ENCODE data around the gene GP1BA.

The GP1BA gene

GRCh38 chr17:4895657-4896331 is 36.3 kb upstream of the GP1BA start:
- Histone ChIP-seq H3K36me3 (ENCODE audit: control insufficient read depth in 1 of 2, insufficient read depth in 2 of 2, low read length in 2 of 2) (peaks cover 55 to 61% of the 10 kb centered on the region in 2 donors), H3K9ac (ENCODE audit: low read depth in 1 of 2, low read length in 2 of 2) (no peak overlapping the region), H3K27me3 (ENCODE audit: control insufficient read depth in 1 of 2, insufficient read depth in 2 of 2, low read length in 2 of 2) (peaks cover 10% of the 10 kb centered on the region in 2 donors), H3K4me1 (ENCODE audit: control insufficient read depth in 1 of 2, insufficient read depth in 2 of 2, low read length in 2 of 2) (peaks cover 5 to 21% of the 10 kb centered on the region in 2 donors), H3K27ac (ENCODE audit: low read depth, low read length) (no peak overlapping the region), H3K9me3 (ENCODE audit: control insufficient read depth in 1 of 2, low read length in 2 of 2) (no peaks in the 10 kb centered on the region), H3K4me3 (ENCODE audit: low read depth in 1 of 2, low read length in 2 of 2) (no peak overlapping the region)

GRCh38 chr17:4896332-4897197 is 35.5 kb upstream of the GP1BA start:
- Histone ChIP-seq H3K27me3 (ENCODE audit: control insufficient read depth in 1 of 2, insufficient read depth in 2 of 2, low read length in 2 of 2) (peaks cover 10 to 13% of the 10 kb centered on the region in 2 donors), H3K4me3 (ENCODE audit: low read depth in 1 of 2, low read length in 2 of 2) (no peak overlapping the region), H3K4me1 (ENCODE audit: control insufficient read depth in 1 of 2, insufficient read depth in 2 of 2, low read length in 2 of 2) (peaks cover 5 to 24% of the 10 kb centered on the region in 2 donors), H3K36me3 (ENCODE audit: control insufficient read depth in 1 of 2, insufficient read depth in 2 of 2, low read length in 2 of 2) (peaks cover 47 to 53% of the 10 kb centered on the region in 2 donors), H3K27ac (ENCODE audit: low read depth, low read length) (no peak overlapping the region), H3K9ac (ENCODE audit: low read depth in 1 of 2, low read length in 2 of 2) (no peak overlapping the region), H3K9me3 (ENCODE audit: control insufficient read depth in 1 of 2, low read length in 2 of 2) (no peaks in the 10 kb centered on the region)

GRCh38 chr17:4897198-4897687 is 34.8 kb upstream of the GP1BA start:
- no peak overlapping the region for H3K4me3 ChIP-seq (ENCODE audit: low read depth in 1 of 2, low read length in 2 of 2)
- H3K9ac ChIP-seq (ENCODE audit: low read depth in 1 of 2, low read length in 2 of 2) = no peak overlapping the region
- peaks cover 10 to 13% of the 10 kb centered on the region in 2 donors for H3K27me3 ChIP-seq (ENCODE audit: control insufficient read depth in 1 of 2, insufficient read depth in 2 of 2, low read length in 2 of 2)
- peaks cover 5 to 28% of the 10 kb centered on the region in 2 donors for H3K4me1 ChIP-seq (ENCODE audit: control insufficient read depth in 1 of 2, insufficient read depth in 2 of 2, low read length in 2 of 2)
- H3K27ac ChIP-seq (ENCODE audit: low read depth, low read length) = no peak overlapping the region
- peaks cover 43 to 48% of the 10 kb centered on the region in 2 donors for H3K36me3 ChIP-seq (ENCODE audit: control insufficient read depth in 1 of 2, insufficient read depth in 2 of 2, low read length in 2 of 2)
- no peaks in the 10 kb centered on the region for H3K9me3 ChIP-seq (ENCODE audit: control insufficient read depth in 1 of 2, low read length in 2 of 2)

GRCh38 chr17:4897785-4898184 is 34.3 kb upstream of the GP1BA start:
- Histone ChIP-seq H3K27me3 (ENCODE audit: control insufficient read depth in 1 of 2, insufficient read depth in 2 of 2, low read length in 2 of 2) (peaks cover 10 to 13% of the 10 kb centered on the region in 2 donors), H3K27ac (ENCODE audit: low read depth, low read length) (no peak overlapping the region), H3K9me3 (ENCODE audit: control insufficient read depth in 1 of 2, low read length in 2 of 2) (no peaks in the 10 kb centered on the region), H3K4me3 (ENCODE audit: low read depth in 1 of 2, low read length in 2 of 2) (no peak overlapping the region), H3K36me3 (ENCODE audit: control insufficient read depth in 1 of 2, insufficient read depth in 2 of 2, low read length in 2 of 2) (peaks cover 38 to 43% of the 10 kb centered on the region in 2 donors), H3K4me1 (ENCODE audit: control insufficient read depth in 1 of 2, insufficient read depth in 2 of 2, low read length in 2 of 2) (peaks cover 10 to 34% of the 10 kb centered on the region in 2 donors), H3K9ac (ENCODE audit: low read depth in 1 of 2, low read length in 2 of 2) (no peak overlapping the region)

GRCh38 chr17:4898351-4898750 is 33.7 kb upstream of the GP1BA start:
- peaks cover 10 to 13% of the 10 kb centered on the region in 2 donors for H3K27me3 ChIP-seq (ENCODE audit: control insufficient read depth in 1 of 2, insufficient read depth in 2 of 2, low read length in 2 of 2)
- peaks cover 15 to 39% of the 10 kb centered on the region in 2 donors for H3K4me1 ChIP-seq (ENCODE audit: control insufficient read depth in 1 of 2, insufficient read depth in 2 of 2, low read length in 2 of 2)
- H3K4me3 ChIP-seq (ENCODE audit: low read depth in 1 of 2, low read length in 2 of 2) = no peak overlapping the region

GRCh38 chr17:4898927-4899326 is 33.1 kb upstream of the GP1BA start:
- Histone ChIP-seq H3K36me3 (ENCODE audit: control insufficient read depth in 1 of 2, insufficient read depth in 2 of 2, low read length in 2 of 2) (peaks cover 29 to 32% of the 10 kb centered on the region in 2 donors), H3K27ac (ENCODE audit: low read depth, low read length) (no peak overlapping the region), H3K27me3 (ENCODE audit: control insufficient read depth in 1 of 2, insufficient read depth in 2 of 2, low read length in 2 of 2) (peaks cover 10 to 13% of the 10 kb centered on the region in 2 donors), H3K4me1 (ENCODE audit: control insufficient read depth in 1 of 2, insufficient read depth in 2 of 2, low read length in 2 of 2) (peaks cover 17 to 42% of the 10 kb centered on the region in 2 donors), H3K4me3 (ENCODE audit: low read depth in 1 of 2, low read length in 2 of 2) (peak overlapping the region; percentile 79 to 85), H3K9me3 (ENCODE audit: control insufficient read depth in 1 of 2, low read length in 2 of 2) (no peaks in the 10 kb centered on the region), H3K9ac (ENCODE audit: low read depth in 1 of 2, low read length in 2 of 2) (peak overlapping the region in 1 of 2 donors; percentile 39)

More at GRCh38 chr17:4898351-4898750, 33.7 kb upstream of the GP1BA start:
- Histone ChIP-seq H3K9me3 (ENCODE audit: control insufficient read depth in 1 of 2, low read length in 2 of 2) (no peaks in the 10 kb centered on the region), H3K9ac (ENCODE audit: low read depth in 1 of 2, low read length in 2 of 2) (no peak overlapping the region), H3K27ac (ENCODE audit: low read depth, low read length) (no peak overlapping the region), H3K36me3 (ENCODE audit: control insufficient read depth in 1 of 2, insufficient read depth in 2 of 2, low read length in 2 of 2) (peaks cover 33 to 38% of the 10 kb centered on the region in 2 donors)

- H3K9ac ChIP-seq (ENCODE audit: low read depth in 1 of 2, low read length in 2 of 2) = peak within 1 kb of the TSS; percentile 55 to 73
- H3K27ac ChIP-seq (ENCODE audit: low read depth, low read length) = peak within 1 kb of the TSS; percentile 10
- peaks cover 22 to 25% of the 10 kb centered on the region in 2 donors for H3K36me3 ChIP-seq (ENCODE audit: control insufficient read depth in 1 of 2, insufficient read depth in 2 of 2, low read length in 2 of 2)
- H3K9me3 ChIP-seq (ENCODE audit: control insufficient read depth in 1 of 2, low read length in 2 of 2) = no peaks in the 10 kb centered on the region
- peaks cover 10 to 13% of the 10 kb centered on the region in 2 donors for H3K27me3 ChIP-seq (ENCODE audit: control insufficient read depth in 1 of 2, insufficient read depth in 2 of 2, low read length in 2 of 2)
- H3K4me3 ChIP-seq (ENCODE audit: low read depth in 1 of 2, low read length in 2 of 2) = peak within 1 kb of the TSS; percentile 79 to 85
- peaks cover 17 to 42% of the 10 kb centered on the region in 2 donors for H3K4me1 ChIP-seq (ENCODE audit: control insufficient read depth in 1 of 2, insufficient read depth in 2 of 2, low read length in 2 of 2)
These were observed 32.5 kb upstream of the GP1BA start, which contains the start of gene C17orf107 for GRCh38 chr17:4899341-4900230. TSS of gene C17orf107 (plus strand) at chr17:4899536. CDS start at chr17:4899763, 227 bp downstream.

GRCh38 chr17:4900231-4901107 is 31.6 kb upstream of the GP1BA start:
- Histone ChIP-seq H3K27me3 (ENCODE audit: control insufficient read depth in 1 of 2, insufficient read depth in 2 of 2, low read length in 2 of 2) (peaks cover 10 to 13% of the 10 kb centered on the region in 2 donors), H3K9ac (ENCODE audit: low read depth in 1 of 2, low read length in 2 of 2) (peak overlapping the region in 1 of 2 donors; percentile 73), H3K27ac (ENCODE audit: low read depth, low read length) (no peak overlapping the region), H3K4me1 (ENCODE audit: control insufficient read depth in 1 of 2, insufficient read depth in 2 of 2, low read length in 2 of 2) (peaks cover 17 to 42% of the 10 kb centered on the region in 2 donors), H3K4me3 (ENCODE audit: low read depth in 1 of 2, low read length in 2 of 2) (peak overlapping the region; percentile 35 to 85), H3K9me3 (ENCODE audit: control insufficient read depth in 1 of 2, low read length in 2 of 2) (no peaks in the 10 kb centered on the region), H3K36me3 (ENCODE audit: control insufficient read depth in 1 of 2, insufficient read depth in 2 of 2, low read length in 2 of 2) (peaks cover 14 to 16% of the 10 kb centered on the region in 2 donors)

All from duodenal mucosa (tissue), 2 donors.